LoVo (cell line): ENCODE data around the gene EFCAB13.

ENCODE experiments used
- DNase-seq: peaks from one replicate; pipeline ENCODE4 v3.0.0-alpha.2; 2016; ENCODE audit warnings: low spot score

EFCAB13 gene

DNA sequence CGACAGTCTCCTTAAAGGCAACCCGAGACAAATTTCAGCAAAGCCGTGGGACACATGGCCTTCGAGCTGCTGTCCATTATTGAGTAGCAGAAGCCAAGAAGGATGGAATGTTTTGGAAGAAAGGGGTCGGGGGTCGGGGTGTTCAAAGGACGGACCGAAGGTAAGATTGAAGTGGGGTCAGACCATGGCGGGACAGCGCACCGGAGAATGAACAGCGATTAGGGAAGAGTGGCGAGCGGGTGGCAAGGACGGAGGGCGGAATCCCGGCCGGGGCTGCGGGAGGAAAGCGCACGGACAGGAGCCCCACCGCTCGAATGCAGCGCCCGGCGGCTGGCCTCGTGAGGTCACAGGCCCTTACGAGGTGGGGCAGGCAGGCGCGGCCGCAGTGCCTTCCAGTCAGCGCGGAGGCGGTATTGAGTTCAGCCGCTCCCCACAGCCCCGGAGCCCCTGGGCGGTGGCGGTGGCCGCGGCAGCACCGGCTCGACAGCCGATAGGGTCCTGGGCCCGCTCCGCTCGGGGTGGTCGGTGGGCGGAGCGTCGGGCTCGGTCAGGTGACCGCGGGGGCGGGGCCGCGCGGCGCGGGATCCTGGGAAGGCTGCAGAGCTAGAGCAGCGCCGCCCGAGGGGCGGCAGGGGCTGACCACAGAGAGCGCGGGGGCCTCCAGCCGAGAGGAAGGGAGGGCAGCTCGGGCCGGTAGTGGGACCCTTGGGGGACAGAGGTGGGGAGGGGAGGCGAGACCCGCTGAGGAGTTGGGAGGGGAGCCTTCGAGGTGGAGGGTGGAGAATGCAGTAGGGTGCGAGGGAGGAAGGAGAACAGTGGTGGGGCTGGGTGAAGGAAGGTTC, at the start of gene EFCAB13:
TSS of gene EFCAB13 (plus strand) at position 574 of the 842 bp plus-strand sequence. CDS start 4,399 bp downstream, outside the sequence.
- DNase-seq: peak; percentile 93

DNA sequence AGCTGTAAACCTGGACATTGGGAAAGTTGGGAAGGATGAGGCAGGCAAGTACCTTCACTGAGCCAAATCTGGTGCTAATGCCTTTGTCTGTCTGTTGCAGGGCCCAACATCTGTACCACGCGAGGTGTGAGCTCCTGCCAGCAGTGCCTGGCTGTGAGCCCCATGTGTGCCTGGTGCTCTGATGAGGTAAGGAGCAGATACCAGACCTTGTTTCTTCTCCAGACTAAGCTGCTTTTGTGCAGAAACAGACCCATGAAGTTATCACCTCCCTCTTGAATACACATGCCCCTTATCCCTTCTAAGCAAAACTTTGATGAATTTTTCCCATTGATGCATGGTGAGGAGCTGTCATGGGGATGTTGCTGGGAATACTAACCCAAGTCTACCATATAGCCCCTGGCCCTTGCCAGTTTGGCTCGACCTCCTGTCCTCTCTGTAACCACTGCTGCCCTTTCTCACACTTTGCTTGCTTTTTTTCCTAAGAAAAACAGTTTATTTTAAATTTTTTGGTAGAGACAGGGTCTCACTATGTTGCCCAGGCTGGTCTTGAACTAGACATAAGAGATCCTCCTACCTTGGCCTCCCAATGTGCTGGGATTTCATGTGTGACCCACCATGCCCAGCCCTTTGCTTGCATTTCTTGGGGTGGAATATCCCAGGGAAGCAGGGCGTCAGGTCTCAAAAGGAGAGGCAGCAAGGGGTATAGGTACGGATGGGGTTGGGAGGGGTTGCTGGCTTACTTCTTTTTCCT, 49.3 kb upstream of the EFCAB13 start:
- no peak for DNase-seq

- peak; percentile 28 for DNase-seq
Observed at GRCh38 chr17:47275245-47275984, 48.3 kb upstream of the EFCAB13 start.

DNA sequence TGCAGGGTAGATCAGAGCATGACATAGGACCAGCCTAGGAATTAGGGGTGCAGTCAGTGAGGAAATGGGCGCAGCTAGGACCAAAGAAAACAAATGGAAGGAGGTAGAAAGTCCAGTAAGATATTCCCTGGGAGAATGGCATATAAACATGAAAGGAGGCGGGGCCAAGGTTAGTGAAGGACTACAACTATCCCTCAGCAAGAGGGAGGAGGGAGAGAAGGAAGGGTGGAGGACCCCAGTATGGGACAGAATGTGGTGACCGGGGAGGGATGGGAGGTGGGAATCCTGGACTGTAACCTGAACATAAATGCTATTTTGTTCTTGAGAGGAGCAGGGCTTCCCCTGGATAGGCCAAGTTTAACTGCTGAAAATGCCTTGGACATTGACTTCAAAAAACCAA, 47.3 kb upstream of the EFCAB13 start:
- no peak for DNase-seq

- no peak for DNase-seq
Observed at GRCh38 chr17:47276868-47277267, 46.9 kb upstream of the EFCAB13 start.

DNA sequence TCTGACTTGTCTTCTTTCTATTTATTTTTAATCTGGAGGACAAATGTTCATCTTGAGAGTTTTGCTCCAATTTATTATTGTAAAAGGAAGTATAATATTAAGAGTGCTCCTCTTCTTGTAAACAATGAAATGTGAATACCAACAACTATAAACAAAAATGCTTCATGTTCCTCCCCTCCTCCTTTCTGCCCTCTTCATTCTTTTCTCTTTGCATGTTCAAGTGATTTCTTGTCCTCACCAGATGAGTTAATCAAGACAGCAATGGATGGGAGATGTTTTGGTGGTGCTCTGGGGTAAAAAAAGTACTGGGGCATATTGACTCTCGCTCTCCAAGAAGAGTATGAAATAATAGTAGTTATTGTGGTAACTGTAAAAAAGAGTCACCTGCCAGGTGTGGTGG, 45.8 kb upstream of the EFCAB13 start:
- no peak for DNase-seq

GRCh38 chr17:47278561-47278960, 45.2 kb upstream of the EFCAB13 start:
- DNase-seq: no peak

GRCh38 chr17:47279062-47279801, 44.5 kb upstream of the EFCAB13 start:
- peak; percentile 47 for DNase-seq

DNA sequence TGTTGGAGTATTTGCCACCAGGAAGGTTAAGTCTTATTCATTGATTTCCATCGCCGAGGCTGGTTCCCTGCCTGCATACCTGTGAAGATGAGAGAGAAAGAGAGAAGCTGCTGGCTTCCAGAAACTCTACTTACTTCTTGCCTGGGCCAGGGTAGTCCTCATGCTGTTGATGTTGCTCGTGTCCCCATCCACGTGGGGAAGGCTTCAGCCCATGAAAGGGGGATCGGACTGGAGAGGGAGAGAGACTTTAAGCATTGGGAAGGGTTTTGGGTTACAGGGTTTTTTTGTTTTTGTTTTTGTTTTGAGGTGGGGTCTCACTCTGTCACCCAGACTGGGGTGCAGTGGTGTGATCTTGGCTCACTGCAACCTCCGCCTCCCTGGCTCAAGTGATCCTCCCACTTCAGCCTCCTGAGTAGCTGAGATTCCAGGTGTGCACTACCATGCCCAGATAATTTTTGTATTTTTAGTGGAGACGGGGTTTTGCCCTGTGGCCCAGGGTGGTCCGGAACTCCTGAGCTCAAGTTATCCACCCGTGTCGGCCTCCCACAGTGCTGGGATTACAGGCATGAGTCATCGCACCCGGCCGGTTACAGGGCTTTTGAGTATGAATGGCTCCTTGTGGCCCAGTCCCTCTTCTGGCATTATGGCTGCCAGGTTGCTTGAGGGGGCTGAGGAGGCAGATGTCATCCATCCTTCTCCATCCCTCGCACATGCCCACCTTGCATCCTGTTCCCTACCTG, 43.5 kb upstream of the EFCAB13 start:
- no peak for DNase-seq

DNA sequence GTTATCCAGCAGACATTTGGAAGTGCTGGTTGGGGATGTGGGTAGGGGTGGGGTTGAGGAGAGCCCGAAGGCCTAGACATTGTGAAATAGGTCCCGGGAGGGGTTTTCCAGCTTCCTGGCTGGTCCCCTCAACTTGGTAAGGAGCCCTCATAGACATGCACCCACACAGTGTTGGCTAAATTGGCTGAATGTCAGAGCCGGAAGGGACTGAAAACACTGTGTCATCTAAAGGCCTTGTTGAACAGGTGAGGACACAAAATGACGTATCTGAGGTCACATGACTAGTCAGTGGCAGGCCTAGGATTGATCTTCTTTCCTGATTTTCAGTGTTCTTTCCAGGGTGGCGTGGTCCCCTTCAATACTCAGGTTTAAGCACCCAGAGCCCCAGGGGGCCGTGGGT, 42.5 kb upstream of the EFCAB13 start:
- DNase-seq: no peak

GRCh38 chr17:47285003-47285402, 38.8 kb upstream of the EFCAB13 start:
- DNase-seq: no peak

GRCh38 chr17:47286198-47286914, 37.4 kb upstream of the EFCAB13 start:
- DNase-seq: no peak

DNA sequence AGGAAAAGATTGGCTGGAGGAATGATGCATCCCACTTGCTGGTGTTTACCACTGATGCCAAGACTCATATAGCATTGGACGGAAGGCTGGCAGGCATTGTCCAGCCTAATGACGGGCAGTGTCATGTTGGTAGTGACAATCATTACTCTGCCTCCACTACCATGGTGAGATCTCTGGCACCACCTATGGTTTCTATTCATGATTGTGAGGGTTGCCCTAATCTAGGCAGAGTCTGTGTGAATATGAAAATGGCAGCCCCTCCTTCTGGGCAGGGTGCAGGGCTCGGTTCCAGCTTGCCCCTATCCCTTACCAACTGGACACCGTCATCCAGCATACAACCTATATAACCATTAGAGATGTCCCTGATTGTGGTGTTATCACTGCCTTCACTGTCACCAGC, 36.7 kb upstream of the EFCAB13 start:
- DNase-seq: no peak

DNA sequence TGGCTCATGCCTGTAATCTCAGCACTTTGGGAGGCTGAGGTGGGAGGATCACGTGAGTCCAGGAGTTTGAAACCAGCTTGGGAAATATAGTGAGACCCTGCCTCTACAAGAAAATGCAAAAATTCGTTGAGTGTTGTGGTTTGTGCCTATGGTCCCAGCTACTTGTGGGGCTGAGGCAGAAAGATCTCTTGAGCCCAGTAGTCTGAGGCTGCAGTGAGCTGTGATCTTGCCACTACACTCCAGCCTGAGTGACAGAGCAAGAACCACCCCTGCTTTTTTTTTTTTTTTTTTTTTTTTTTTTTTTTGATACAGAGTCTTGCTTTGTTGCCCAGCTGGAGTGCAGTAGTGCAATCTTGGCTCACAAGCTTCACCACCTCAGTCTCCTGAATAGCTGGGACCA, 36.1 kb upstream of the EFCAB13 start:
- DNase-seq: no peak

- DNase-seq: no peak
Observed at GRCh38 chr17:47288531-47289116, 35.1 kb upstream of the EFCAB13 start.

DNA sequence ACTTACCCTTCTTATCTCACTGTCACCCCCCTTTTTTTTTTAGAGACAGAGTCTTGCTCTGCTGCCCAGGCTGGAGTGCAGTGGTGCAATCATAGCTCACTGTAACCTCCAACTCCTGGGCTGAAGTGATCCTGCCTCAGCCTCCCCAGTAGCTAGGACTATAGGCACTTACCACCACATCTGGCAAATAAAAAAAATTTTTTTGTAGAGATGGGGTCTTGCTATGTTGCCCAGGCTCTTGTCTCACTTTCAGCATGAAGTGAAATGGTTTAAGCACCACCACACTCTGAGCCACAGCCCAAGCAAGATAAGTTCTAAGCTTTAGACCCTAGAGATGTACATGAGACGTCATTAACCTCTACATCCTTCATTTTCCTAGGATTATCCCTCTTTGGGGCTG, 34.5 kb upstream of the EFCAB13 start:
- no peak for DNase-seq

DNA sequence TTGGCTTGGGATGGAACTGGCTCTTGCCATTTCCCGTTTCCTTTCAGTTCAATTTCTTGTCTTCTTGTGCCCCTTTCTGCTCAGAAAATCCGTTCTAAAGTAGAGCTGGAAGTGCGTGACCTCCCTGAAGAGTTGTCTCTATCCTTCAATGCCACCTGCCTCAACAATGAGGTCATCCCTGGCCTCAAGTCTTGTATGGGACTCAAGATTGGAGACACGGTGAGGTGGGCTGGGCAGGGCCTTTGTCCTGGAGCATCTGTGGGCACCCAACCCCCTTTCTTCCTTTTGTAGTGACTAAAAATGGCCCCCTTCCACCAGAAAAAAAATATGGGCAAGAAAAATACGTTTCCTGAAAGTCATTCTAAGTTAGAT, 32.9 kb upstream of the EFCAB13 start:
- no peak for DNase-seq

- no peak for DNase-seq
Observed at GRCh38 chr17:47291242-47291873, 32.4 kb upstream of the EFCAB13 start.

DNA sequence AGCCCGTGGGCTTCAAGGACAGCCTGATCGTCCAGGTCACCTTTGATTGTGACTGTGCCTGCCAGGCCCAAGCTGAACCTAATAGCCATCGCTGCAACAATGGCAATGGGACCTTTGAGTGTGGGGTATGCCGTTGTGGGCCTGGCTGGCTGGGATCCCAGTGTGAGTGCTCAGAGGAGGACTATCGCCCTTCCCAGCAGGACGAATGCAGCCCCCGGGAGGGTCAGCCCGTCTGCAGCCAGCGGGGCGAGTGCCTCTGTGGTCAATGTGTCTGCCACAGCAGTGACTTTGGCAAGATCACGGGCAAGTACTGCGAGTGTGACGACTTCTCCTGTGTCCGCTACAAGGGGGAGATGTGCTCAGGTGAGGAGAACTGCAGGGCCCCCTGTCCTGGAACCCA, 31.5 kb upstream of the EFCAB13 start:
- DNase-seq: no peak
